ENCODE measurements around the gene RAB3B. TPM values are rescaled to one million over a fixed set of nuclear protein-coding genes. Genes with fewer than 3 reads are reported as not detected.
A peak's percentile ranks its signal among the peaks of the same experiment; 100 is the strongest.

The RAB3B gene
- total RNA-seq, 1 experiment from 2014 or later, result not detected

- H3K4me1 ChIP-seq (ENCODE audit: low read length), result peaks cover 12% of the 10 kb centered on the region
- H3K9ac ChIP-seq (ENCODE audit: low read length), result no peak overlapping the region
- H3K4me2 ChIP-seq (ENCODE audit: low read depth, low read length, poor library complexity, severe bottlenecking), result no peak overlapping the region
- H3K27me3 ChIP-seq (ENCODE audit: low read length), result no peaks in the 10 kb centered on the region
- H4K20me1 ChIP-seq (ENCODE audit: insufficient read depth, low read depth, low read length), result no peaks in the 10 kb centered on the region
- H3K4me3 ChIP-seq (ENCODE audit: low read length), result no peak overlapping the region
- no peak overlapping the region for H3K27ac ChIP-seq (ENCODE audit: low read length)
- H2AFZ ChIP-seq (ENCODE audit: low read length), result no peak overlapping the region
- no peaks in the 10 kb centered on the region for H3K9me2 ChIP-seq (replicated peaks; ENCODE audit: insufficient read depth, low read length)
- no peaks in the 10 kb centered on the region for H3K79me2 ChIP-seq (ENCODE audit: low read length)
- no peaks in the 10 kb centered on the region for H3K36me3 ChIP-seq (ENCODE audit: insufficient read depth, low read length)
- no peak for DNase-seq
- no peaks in the 10 kb centered on the region for H3K9me3 ChIP-seq (ENCODE audit: low read length)
Measured at GRCh38 chr1:51964309-51964696, 26.2 kb downstream of the RAB3B start.

GRCh38 chr1:51963592-51964308 lies 26.8 kb downstream of the RAB3B start:
- no peak overlapping the region for H3K4me3 ChIP-seq (ENCODE audit: low read length)
- H3K4me2 ChIP-seq (ENCODE audit: low read depth, low read length, poor library complexity, severe bottlenecking), result peak overlapping the region; percentile 23
- no peaks in the 10 kb centered on the region for H3K9me3 ChIP-seq (ENCODE audit: low read length)
- peaks cover 12% of the 10 kb centered on the region for H3K4me1 ChIP-seq (ENCODE audit: low read length)
- H4K20me1 ChIP-seq (ENCODE audit: insufficient read depth, low read depth, low read length), result no peaks in the 10 kb centered on the region
- no peaks in the 10 kb centered on the region for H3K9me2 ChIP-seq (replicated peaks; ENCODE audit: insufficient read depth, low read length)
- no peak overlapping the region for H3K9ac ChIP-seq (ENCODE audit: low read length)
- DNase-seq, result peak; percentile 44
- H3K27me3 ChIP-seq (ENCODE audit: low read length), result no peaks in the 10 kb centered on the region
- no peaks in the 10 kb centered on the region for H3K36me3 ChIP-seq (ENCODE audit: insufficient read depth, low read length)
- no peak overlapping the region for H2AFZ ChIP-seq (ENCODE audit: low read length)
- no peaks in the 10 kb centered on the region for H3K79me2 ChIP-seq (ENCODE audit: low read length)
- H3K27ac ChIP-seq (ENCODE audit: low read length), result no peak overlapping the region

- H2AFZ ChIP-seq (ENCODE audit: low read length), result no peak overlapping the region; the same call in 1 of the 2 replicates
- no peaks in the 10 kb centered on the region for H3K27me3 ChIP-seq (ENCODE audit: low read length)
- H3K9me3 ChIP-seq (ENCODE audit: low read length), result no peaks in the 10 kb centered on the region
- no peak for DNase-seq
- no peaks in the 10 kb centered on the region for H4K20me1 ChIP-seq (ENCODE audit: insufficient read depth, low read depth, low read length)
- no peak overlapping the region for H3K4me3 ChIP-seq (ENCODE audit: low read length)
- peaks cover 12% of the 10 kb centered on the region for H3K4me1 ChIP-seq (ENCODE audit: low read length)
- no peak overlapping the region for H3K9ac ChIP-seq (ENCODE audit: low read length)
- H3K9me2 ChIP-seq (replicated peaks; ENCODE audit: insufficient read depth, low read length), result no peaks in the 10 kb centered on the region
- H3K27ac ChIP-seq (ENCODE audit: low read length), result no peak overlapping the region
- H3K4me2 ChIP-seq (ENCODE audit: low read depth, low read length, poor library complexity, severe bottlenecking), result no peak overlapping the region
- no peaks in the 10 kb centered on the region for H3K79me2 ChIP-seq (ENCODE audit: low read length)
- no peaks in the 10 kb centered on the region for H3K36me3 ChIP-seq (ENCODE audit: insufficient read depth, low read length)
Measured at GRCh38 chr1:51962486-51963356, 27.8 kb downstream of the RAB3B start.

GRCh38 chr1:51961954-51962353 lies 28.5 kb downstream of the RAB3B start:
- H2AFZ ChIP-seq (ENCODE audit: low read length), result no peak overlapping the region
- no peak overlapping the region for H3K27ac ChIP-seq (ENCODE audit: low read length)
- H3K4me2 ChIP-seq (ENCODE audit: low read depth, low read length, poor library complexity, severe bottlenecking), result no peak overlapping the region
- H3K27me3 ChIP-seq (ENCODE audit: low read length), result no peaks in the 10 kb centered on the region
- peaks cover 12% of the 10 kb centered on the region for H3K4me1 ChIP-seq (ENCODE audit: low read length)
- no peak overlapping the region for H3K9ac ChIP-seq (ENCODE audit: low read length)
- DNase-seq, result no peak
- H4K20me1 ChIP-seq (ENCODE audit: insufficient read depth, low read depth, low read length), result no peaks in the 10 kb centered on the region
- H3K36me3 ChIP-seq (ENCODE audit: insufficient read depth, low read length), result no peaks in the 10 kb centered on the region
- no peaks in the 10 kb centered on the region for H3K9me2 ChIP-seq (replicated peaks; ENCODE audit: insufficient read depth, low read length)
- H3K9me3 ChIP-seq (ENCODE audit: low read length), result no peaks in the 10 kb centered on the region
- no peaks in the 10 kb centered on the region for H3K79me2 ChIP-seq (ENCODE audit: low read length)
- H3K4me3 ChIP-seq (ENCODE audit: low read length), result no peak overlapping the region

GRCh38 chr1:51961231-51961630 lies 29.3 kb downstream of the RAB3B start:
- H3K9me3 ChIP-seq (ENCODE audit: low read length), result no peaks in the 10 kb centered on the region
- no peak overlapping the region for H3K4me2 ChIP-seq (ENCODE audit: low read depth, low read length, poor library complexity, severe bottlenecking)
- no peaks in the 10 kb centered on the region for H4K20me1 ChIP-seq (ENCODE audit: insufficient read depth, low read depth, low read length)
- no peaks in the 10 kb centered on the region for H3K79me2 ChIP-seq (ENCODE audit: low read length)
- H3K9me2 ChIP-seq (replicated peaks; ENCODE audit: insufficient read depth, low read length), result no peaks in the 10 kb centered on the region
- H3K36me3 ChIP-seq (ENCODE audit: insufficient read depth, low read length), result no peaks in the 10 kb centered on the region
- H2AFZ ChIP-seq (ENCODE audit: low read length), result no peak overlapping the region
- H3K9ac ChIP-seq (ENCODE audit: low read length), result no peak overlapping the region
- no peak overlapping the region for H3K27ac ChIP-seq (ENCODE audit: low read length)
- no peaks in the 10 kb centered on the region for H3K27me3 ChIP-seq (ENCODE audit: low read length)
- no peak overlapping the region for H3K4me3 ChIP-seq (ENCODE audit: low read length)
- no peak for DNase-seq
- peaks cover 12% of the 10 kb centered on the region for H3K4me1 ChIP-seq (ENCODE audit: low read length)

- Histone ChIP-seq H4K20me1 (ENCODE audit: insufficient read depth, low read depth, low read length) (no peaks in the 10 kb centered on the region), H3K27ac (ENCODE audit: low read length) (no peak overlapping the region), H3K9me3 (ENCODE audit: low read length) (no peaks in the 10 kb centered on the region), H3K36me3 (ENCODE audit: insufficient read depth, low read length) (no peaks in the 10 kb centered on the region), H3K79me2 (ENCODE audit: low read length) (no peaks in the 10 kb centered on the region), H3K4me1 (ENCODE audit: low read length) (peaks cover 18% of the 10 kb centered on the region), H3K27me3 (ENCODE audit: low read length) (no peaks in the 10 kb centered on the region), H2AFZ (ENCODE audit: low read length) (no peak overlapping the region), H3K4me2 (ENCODE audit: low read depth, low read length, poor library complexity, severe bottlenecking) (no peak overlapping the region), H3K9ac (ENCODE audit: low read length) (no peak overlapping the region), H3K4me3 (ENCODE audit: low read length) (no peak overlapping the region), H3K9me2 (replicated peaks; ENCODE audit: insufficient read depth, low read length) (no peaks in the 10 kb centered on the region)
- DNase-seq, result no peak
Measured at GRCh38 chr1:51960262-51960661, 30.2 kb downstream of the RAB3B start.

GRCh38 chr1:51958824-51959223 lies 31.7 kb downstream of the RAB3B start:
- Histone ChIP-seq H3K27ac (ENCODE audit: low read length) (no peak overlapping the region), H3K4me1 (ENCODE audit: low read length) (peaks cover 14% of the 10 kb centered on the region), H3K4me3 (ENCODE audit: low read length) (no peak overlapping the region), H3K4me2 (ENCODE audit: low read depth, low read length, poor library complexity, severe bottlenecking) (no peak overlapping the region), H3K27me3 (ENCODE audit: low read length) (no peaks in the 10 kb centered on the region), H3K9me3 (ENCODE audit: low read length) (no peaks in the 10 kb centered on the region), H3K36me3 (ENCODE audit: insufficient read depth, low read length) (no peaks in the 10 kb centered on the region), H4K20me1 (ENCODE audit: insufficient read depth, low read depth, low read length) (no peaks in the 10 kb centered on the region), H3K79me2 (ENCODE audit: low read length) (no peaks in the 10 kb centered on the region), H3K9me2 (replicated peaks; ENCODE audit: insufficient read depth, low read length) (no peaks in the 10 kb centered on the region), H3K9ac (ENCODE audit: low read length) (no peak overlapping the region), H2AFZ (ENCODE audit: low read length) (no peak overlapping the region)
- DNase-seq, result no peak

GRCh38 chr1:51957618-51958017 lies 32.9 kb downstream of the RAB3B start:
- Histone ChIP-seq H3K36me3 (ENCODE audit: insufficient read depth, low read length) (no peaks in the 10 kb centered on the region), H2AFZ (ENCODE audit: low read length) (no peak overlapping the region), H3K4me1 (ENCODE audit: low read length) (peaks cover 6% of the 10 kb centered on the region), H3K27me3 (ENCODE audit: low read length) (no peaks in the 10 kb centered on the region), H3K4me3 (ENCODE audit: low read length) (no peak overlapping the region), H3K9me2 (replicated peaks; ENCODE audit: insufficient read depth, low read length) (no peaks in the 10 kb centered on the region), H3K4me2 (ENCODE audit: low read depth, low read length, poor library complexity, severe bottlenecking) (no peak overlapping the region), H3K27ac (ENCODE audit: low read length) (no peak overlapping the region), H3K9me3 (ENCODE audit: low read length) (no peaks in the 10 kb centered on the region), H3K79me2 (ENCODE audit: low read length) (no peaks in the 10 kb centered on the region), H4K20me1 (ENCODE audit: insufficient read depth, low read depth, low read length) (no peaks in the 10 kb centered on the region), H3K9ac (ENCODE audit: low read length) (no peak overlapping the region)
- no peak for DNase-seq
